ENCODE data around the gene PBX2. TPM values are rescaled to one million over a fixed set of nuclear protein-coding genes. Genes with fewer than 3 reads are reported as not detected.

Gene PBX2
- total RNA-seq, 1 donor from 2014 or later = 18.1 TPM

DNA sequence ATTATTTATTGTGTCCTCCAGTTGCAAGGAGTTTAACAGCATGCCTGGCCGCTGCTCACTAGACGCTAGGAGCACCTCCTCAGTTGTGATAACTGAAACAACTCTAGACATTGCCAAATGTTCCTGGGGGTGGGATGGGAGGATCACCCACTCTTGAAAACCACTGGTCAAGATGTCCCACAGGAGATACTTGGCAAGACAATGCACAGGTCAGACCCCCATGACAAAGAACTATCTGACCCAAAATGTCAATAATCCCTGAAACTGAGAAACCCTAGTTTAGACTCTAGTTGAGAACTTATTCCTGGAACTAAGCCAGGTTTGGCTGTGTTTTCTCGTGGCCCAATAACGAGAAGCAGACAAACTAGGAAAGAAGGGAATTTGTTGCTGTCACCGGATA is 50.4 kb downstream of the PBX2 start:
- Histone ChIP-seq H3K27me3 (no peaks in the 10 kb centered on the region), H3K27ac (no peak overlapping the region), H3K9me3 (no peaks in the 10 kb centered on the region), H3K4me1 (no peaks in the 10 kb centered on the region), H3K4me3 (no peak overlapping the region), H3K36me3 (no peaks in the 10 kb centered on the region)
- no peak for DNase-seq (ENCODE audit: low spot score in 2 of 2)
- TF ChIP-seq, protein P1, sequence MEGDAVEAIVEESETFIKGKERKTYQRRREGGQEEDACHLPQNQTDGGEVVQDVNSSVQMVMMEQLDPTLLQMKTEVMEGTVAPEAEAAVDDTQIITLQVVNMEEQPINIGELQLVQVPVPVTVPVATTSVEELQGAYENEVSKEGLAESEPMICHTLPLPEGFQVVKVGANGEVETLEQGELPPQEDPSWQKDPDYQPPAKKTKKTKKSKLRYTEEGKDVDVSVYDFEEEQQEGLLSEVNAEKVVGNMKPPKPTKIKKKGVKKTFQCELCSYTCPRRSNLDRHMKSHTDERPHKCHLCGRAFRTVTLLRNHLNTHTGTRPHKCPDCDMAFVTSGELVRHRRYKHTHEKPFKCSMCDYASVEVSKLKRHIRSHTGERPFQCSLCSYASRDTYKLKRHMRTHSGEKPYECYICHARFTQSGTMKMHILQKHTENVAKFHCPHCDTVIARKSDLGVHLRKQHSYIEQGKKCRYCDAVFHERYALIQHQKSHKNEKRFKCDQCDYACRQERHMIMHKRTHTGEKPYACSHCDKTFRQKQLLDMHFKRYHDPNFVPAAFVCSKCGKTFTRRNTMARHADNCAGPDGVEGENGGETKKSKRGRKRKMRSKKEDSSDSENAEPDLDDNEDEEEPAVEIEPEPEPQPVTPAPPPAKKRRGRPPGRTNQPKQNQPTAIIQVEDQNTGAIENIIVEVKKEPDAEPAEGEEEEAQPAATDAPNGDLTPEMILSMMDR (IDR thresholded peaks at IDR 0.05) = no peak
- intact Hi-C loops (cut with DNase I) = no loop called here

DNA sequence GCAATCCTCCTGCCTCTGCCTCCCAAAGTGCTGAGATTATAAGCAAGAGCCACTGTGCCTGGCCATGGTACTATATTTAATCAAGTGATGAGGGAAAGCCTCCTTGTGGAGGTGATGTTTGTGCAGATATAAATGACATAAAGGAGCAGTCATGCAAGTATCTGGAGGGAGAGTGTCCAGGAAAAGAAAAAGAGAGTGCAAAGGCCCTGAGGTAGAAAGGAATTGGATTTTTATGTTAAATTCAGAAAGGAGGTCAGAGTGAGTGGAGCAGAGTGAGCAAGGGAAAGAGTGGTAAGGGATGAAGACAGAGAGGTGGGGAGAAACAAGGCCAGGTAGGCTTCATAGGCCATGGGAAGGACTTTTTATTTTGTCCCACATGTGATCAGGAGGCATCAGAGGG is 52.5 kb downstream of the PBX2 start:
- Histone ChIP-seq H3K36me3 (no peaks in the 10 kb centered on the region), H3K9me3 (no peaks in the 10 kb centered on the region), H3K27me3 (no peaks in the 10 kb centered on the region), H3K27ac (no peak overlapping the region), H3K4me1 (no peaks in the 10 kb centered on the region), H3K4me3 (no peak overlapping the region)
- DNase-seq (ENCODE audit: low spot score in 2 of 2) = no peak
- TF ChIP-seq, protein P1 (IDR thresholded peaks at IDR 0.05) = no peak
- intact Hi-C loops (cut with DNase I) = no loop called here

Other genes starting within 250 kb of the PBX2 start
- 132 TPM for gene CFB, start 244.1 kb downstream of the PBX2 start, total RNA-seq
- gene NELFE, start 231.2 kb downstream of the PBX2 start, total RNA-seq = 208 TPM
- 77.4 TPM for gene SKIC2, start 231.0 kb downstream of the PBX2 start, total RNA-seq
- 18.0 TPM for gene DXO, start 218.1 kb downstream of the PBX2 start, total RNA-seq
- gene C4A, start 208.1 kb downstream of the PBX2 start, total RNA-seq = 147 TPM
- 133 TPM for gene C4B, start 175.4 kb downstream of the PBX2 start, total RNA-seq
- 14.0 TPM for gene CYP21A2, start 151.8 kb downstream of the PBX2 start, total RNA-seq
- gene TNXB, start 80.9 kb downstream of the PBX2 start, total RNA-seq = 493 TPM
- gene ATF6B, start 62.0 kb downstream of the PBX2 start, total RNA-seq = 123 TPM
- not detected for gene FKBPL, start 59.9 kb downstream of the PBX2 start, total RNA-seq
- gene PRRT1, start 38.3 kb downstream of the PBX2 start, total RNA-seq = 1.4 TPM
- gene PPT2, start 36.1 kb downstream of the PBX2 start, total RNA-seq = 839 TPM
- 9.4 TPM for gene EGFL8, start 25.6 kb downstream of the PBX2 start, total RNA-seq
- gene AGPAT1, start 14.1 kb downstream of the PBX2 start, total RNA-seq = 136 TPM
- gene RNF5, start 11.8 kb downstream of the PBX2 start, total RNA-seq = 73.0 TPM
- 6.1 TPM for gene AGER, start 5.9 kb downstream of the PBX2 start, total RNA-seq
- gene GPSM3, start 2.4 kb upstream of the PBX2 start, total RNA-seq = 19.4 TPM
- 198 TPM for gene NOTCH4, start 33.9 kb upstream of the PBX2 start, total RNA-seq
- not detected for gene TSBP1, start 181.7 kb upstream of the PBX2 start, total RNA-seq
- not detected for gene BTNL2, start 217.0 kb upstream of the PBX2 start, total RNA-seq
- 220 TPM for gene HLA-DRA, start 249.7 kb upstream of the PBX2 start, total RNA-seq

All from ascending aorta (tissue), 2 donors.